ENCODE measurements around the gene TTC28.
"Not testable (repeated sequence)": the region's sequence is repeated elsewhere in the genome, so short reads cannot be mapped to it uniquely, and the experiment has no call there.

Gene TTC28

DNA sequence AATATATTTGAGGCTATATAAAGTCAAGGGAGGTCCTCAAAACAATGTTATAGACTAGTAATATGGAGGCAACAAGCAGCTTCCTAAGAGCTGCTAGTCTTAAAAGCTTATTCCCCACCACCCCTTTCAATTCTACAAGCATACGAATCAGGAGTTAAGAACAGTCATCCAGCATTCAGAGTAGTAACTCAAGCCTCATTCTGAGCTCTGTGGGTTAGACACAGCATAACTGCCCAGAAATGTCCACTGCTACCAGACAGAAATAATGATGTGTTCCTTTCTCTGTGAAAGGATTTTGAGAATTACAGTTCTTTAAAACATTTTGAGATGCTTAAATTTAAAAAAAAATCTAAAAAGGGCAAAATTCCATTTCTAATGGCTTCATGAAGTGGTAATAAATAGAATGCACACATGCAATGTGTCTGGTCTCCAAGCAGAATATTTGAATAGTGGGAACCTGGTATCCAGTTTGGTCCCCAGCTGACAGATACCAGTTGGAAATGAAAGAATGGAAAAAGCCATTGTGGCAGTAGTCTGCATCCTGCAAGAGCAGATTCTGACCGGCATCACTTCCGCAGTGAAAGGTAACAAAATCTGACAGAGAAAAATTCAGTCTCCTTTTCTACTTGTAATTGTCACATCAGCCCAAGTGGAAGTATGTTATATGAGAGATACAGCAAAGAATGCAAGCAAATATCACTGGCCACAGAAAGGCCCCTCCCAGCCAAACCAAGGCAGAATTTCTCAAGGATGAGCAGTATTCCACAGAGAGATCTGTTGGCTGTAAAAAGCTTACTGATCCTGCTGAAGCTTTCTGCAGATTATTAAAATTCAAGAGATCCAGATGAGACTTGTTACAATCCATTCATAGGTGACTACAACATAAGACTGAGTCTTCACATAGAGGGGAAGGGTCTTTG, 449.8 kb downstream of the TTC28 start:
- DNase-seq (ENCODE audit: low read depth), result no peak

GRCh38 chr22:28223826-28224225, 455.8 kb downstream of the TTC28 start:
- no peak for DNase-seq (ENCODE audit: low read depth)

- DNase-seq (ENCODE audit: low read depth), result no peak
These were observed 456.5 kb downstream of the TTC28 start for GRCh38 chr22:28222976-28223745.

DNA sequence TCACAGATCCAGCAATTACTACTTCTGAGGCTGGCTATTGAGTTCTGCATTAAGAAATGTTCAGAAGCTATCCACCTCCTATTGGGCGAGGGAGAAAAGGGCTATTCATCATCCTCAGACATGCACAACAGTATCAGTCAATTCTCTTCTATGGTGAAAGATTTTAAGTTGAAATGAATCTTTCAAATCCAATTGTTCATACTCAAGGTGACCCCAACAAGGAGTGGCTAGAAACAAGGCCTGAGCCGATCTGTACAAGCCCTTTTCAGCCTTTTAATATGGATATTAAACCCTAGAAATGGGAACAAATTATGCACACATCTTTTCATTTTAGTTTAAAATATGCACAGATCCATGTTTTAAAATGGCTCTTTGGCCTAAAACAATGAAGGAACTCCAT, 457.1 kb downstream of the TTC28 start:
- DNase-seq (ENCODE audit: low read depth), result no peak

DNA sequence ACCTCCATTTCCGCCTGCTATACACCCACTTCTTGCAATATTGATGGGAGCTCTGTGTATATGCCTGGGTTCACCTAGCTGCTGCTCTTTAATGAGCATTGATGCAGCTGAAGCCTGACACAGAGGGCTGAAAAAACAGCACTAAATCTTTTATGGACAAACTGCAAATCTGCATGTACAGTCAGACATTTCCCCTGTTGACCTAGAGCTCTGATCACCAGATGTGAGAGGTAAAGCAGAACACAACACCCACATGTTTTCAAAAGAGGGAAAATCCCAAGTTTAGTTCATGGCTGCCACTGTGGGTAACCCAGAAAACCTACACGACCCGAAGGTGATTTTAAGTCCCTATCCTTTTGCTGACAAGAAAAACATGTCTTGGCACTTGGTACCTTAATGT, 457.6 kb downstream of the TTC28 start:
- DNase-seq (ENCODE audit: low read depth), result no peak

DNA sequence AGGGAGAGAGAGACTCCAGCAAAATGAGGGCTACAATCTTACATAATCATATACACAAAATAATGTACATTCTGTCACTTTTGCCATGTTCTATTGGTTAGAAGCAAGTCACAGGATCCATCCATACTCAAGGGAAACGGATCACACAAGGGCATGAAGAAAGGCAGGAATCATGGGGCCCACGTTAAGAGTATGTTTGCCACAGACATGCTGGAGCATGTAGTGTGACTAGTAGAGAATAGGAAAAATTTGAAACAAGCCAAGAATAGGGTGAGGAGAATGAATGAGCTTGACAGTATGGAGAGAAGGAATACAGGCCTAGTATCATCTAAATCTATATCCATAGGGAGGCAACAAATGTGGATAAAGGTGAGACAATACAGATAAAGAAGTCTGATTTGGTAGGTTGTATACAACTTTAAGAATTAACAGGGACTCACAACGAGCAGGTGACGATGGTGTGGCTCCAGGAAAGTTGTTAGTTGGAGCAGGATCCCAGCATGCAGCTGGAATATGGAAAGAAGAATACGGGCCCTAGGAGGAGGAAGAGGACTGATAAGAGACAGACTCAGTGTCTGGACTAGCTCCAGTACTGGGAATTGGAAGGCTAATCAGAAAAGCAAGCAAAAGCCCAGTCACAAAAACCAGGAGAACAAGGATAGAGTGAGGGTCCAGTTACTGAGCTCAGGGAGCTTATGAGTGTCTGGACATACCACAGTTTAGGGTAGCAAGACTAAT, 458.8 kb downstream of the TTC28 start:
- DNase-seq (ENCODE audit: low read depth), result no peak

DNA sequence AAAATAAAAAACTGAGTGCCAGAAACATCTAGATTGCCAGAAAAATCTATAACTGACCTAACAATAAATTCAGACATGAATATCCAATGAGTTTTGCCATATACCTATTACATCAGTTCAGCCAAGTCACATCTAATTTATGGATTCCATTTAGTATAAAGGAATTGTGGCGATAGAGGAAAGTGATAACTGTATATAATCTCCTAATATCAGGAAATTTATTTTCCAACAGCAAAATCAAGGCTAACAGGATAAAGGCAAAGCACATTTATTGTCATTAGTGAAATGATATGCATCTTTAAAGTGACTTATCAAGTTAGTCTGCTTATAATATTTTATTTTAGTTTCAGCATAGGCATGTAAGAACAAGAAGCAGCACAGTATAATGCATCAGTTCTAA, 462.4 kb downstream of the TTC28 start:
- DNase-seq (ENCODE audit: low read depth), result no peak

DNA sequence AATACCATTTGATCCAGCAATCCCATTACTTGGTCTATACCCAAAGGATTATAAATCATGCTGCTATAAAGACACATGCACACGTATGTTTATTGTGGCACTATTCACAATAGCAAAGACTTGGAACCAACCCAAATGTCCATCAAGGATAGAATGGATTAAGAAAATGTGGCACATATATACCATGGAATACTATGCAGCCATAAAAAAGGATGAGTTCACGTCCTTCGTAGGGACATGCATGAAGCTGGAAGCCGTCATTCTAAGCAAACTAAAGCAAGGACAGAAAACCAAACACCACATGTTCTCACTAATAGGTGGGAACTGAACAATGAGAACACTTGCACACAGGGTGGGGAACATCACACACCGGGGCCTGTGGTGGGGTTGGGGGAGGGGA, 464.9 kb downstream of the TTC28 start:
- DNase-seq (ENCODE audit: low read depth), result not testable (repeated sequence)

GRCh38 chr22:28209457-28209856, 470.2 kb downstream of the TTC28 start:
- not testable (repeated sequence) for DNase-seq (ENCODE audit: low read depth)

DNA sequence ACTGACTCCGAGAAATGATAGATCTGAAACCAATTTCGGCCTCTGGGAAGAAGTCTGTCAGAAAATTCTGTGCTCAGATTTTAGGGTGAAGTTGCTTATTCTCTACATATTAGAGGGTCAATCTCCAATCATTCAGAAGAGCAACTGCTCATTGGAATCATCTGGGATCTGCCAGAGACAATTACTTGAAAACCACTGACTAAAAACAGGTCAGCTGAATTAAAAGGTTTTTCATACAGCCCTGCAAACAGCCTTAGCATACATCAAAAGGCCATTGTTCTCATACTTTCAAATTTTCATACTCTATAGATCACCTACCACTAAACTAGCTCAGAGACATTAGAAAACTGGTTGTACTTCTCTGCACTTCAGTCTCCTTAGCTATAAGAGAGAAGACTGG, 470.9 kb downstream of the TTC28 start:
- DNase-seq (ENCODE audit: low read depth), result no peak

GRCh38 chr22:28208036-28208435, 471.6 kb downstream of the TTC28 start:
- no peak for DNase-seq (ENCODE audit: low read depth)

DNA sequence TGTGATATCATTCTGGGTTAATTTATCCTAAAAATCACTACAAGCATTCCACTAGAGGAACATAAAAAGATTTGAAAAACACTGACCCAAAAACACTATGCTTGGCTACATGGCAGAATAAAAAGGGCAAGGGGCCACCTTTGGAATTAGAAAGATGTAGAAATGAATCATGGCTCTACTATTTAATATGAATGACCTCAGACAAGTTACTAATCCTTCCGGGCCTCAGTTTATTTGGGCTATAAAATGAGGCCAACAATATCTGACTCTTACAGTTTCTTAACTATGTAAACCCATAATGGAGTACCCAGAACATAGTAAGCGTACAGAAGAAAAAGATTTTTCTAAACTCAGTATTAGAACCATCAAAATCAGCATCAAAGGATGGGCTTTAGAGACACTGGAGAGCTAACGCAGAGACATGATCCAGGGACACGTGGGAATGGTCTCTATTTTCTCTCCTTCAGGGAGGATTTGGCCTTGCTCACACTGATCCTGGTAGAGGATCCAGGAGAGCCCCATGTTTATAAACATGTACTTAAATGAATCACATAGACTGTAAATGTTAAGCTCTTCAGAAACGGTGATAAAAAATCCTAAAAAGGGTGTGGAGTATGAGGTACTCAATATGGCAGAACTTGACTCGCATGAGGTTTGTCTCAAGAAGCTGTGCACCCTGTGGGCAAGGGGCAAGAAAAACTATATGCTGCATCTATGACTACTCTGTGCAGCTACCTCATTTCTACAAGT, 472.2 kb downstream of the TTC28 start:
- DNase-seq (ENCODE audit: low read depth), result no peak

- no peak for DNase-seq (ENCODE audit: low read depth)
These were observed 473.7 kb downstream of the TTC28 start for GRCh38 chr22:28205926-28206325.

- no peak for DNase-seq (ENCODE audit: low read depth)
These were observed 475.3 kb downstream of the TTC28 start for GRCh38 chr22:28204382-28204781.

- no peak for DNase-seq (ENCODE audit: low read depth)
These were observed 476.4 kb downstream of the TTC28 start for GRCh38 chr22:28203286-28203685.

- DNase-seq (ENCODE audit: low read depth), result no peak
These were observed 480.9 kb downstream of the TTC28 start for GRCh38 chr22:28198692-28199091.

DNA sequence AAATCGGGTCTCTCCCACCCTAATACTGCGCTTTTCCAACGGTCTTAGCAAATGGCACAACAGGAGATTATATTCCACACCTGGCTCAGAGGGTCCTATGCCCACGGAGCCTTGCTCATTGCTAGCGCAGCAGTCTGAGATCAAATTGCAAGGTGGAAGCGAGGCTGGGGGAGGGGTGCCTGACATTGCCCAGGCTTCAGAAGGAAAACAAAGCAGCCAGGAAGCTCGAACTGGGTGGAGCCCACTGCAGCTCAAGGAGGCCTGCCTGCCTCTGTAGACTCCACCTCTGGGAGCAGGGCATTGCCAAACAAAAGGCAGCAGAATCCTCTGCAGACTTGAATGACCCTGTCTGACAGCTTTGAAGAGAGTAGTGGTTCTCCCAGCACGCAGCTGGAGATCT, 488.1 kb downstream of the TTC28 start:
- DNase-seq (ENCODE audit: low read depth), result not testable (repeated sequence)

- DNase-seq (ENCODE audit: low read depth), result no peak
These were observed 491.3 kb downstream of the TTC28 start for GRCh38 chr22:28188178-28188879.

GRCh38 chr22:28187612-28188011, 492.0 kb downstream of the TTC28 start:
- no peak for DNase-seq (ENCODE audit: low read depth)

DNA sequence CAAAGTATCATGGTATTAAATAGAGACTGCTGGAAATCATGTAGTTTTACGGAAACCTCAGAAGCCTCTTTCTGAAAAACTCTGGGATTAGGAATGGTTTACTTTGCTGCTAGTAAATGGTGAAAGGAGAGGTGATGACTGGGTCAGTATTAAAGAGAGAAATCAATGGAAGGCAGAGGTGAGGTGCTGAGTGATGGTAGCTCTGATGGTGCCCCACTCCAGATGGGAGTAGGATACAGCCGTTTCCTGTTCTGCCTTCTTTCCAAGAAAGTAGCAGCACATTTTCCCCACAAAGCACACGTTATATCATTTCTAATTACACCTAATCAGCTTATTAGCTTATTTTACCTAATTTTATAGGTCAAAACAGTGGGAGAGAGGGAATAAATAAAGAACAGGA, 493.0 kb downstream of the TTC28 start:
- no peak for DNase-seq (ENCODE audit: low read depth)

GRCh38 chr22:28185130-28185529, 494.5 kb downstream of the TTC28 start:
- DNase-seq (ENCODE audit: low read depth), result no peak

All from non-pigmented ciliary epithelial cell (primary cell).